HEK293 (cell line): ENCODE data around the gene MCM5.
A peak's percentile ranks its signal among the peaks of the same experiment; 100 is the strongest.

Experiments
- FEZF1 ChIP-seq: fragments of 450-650 bp; formaldehyde crosslinking; IDR thresholded peaks from 2 replicates; pipeline ENCODE4 v1.5.1; 2016; ENCODE audit warnings: missing biosample characterization, missing genetic modification characterization
- GFI1B ChIP-seq: fragments of 450-650 bp; formaldehyde crosslinking; IDR thresholded peaks from 2 replicates; pipeline ENCODE4 v1.5.1; 2016; ENCODE audit warnings: missing biosample characterization, missing genetic modification characterization
- IKZF3 ChIP-seq: fragments of 450-650 bp; IDR thresholded peaks from 2 replicates; pipeline ENCODE4 v1.5.0; 2018; ENCODE audit warnings: missing biosample characterization, mild to moderate bottlenecking, missing genetic modification characterization, moderate library complexity
- KLF17 ChIP-seq: fragments of 450-650 bp; formaldehyde crosslinking; IDR thresholded peaks from 2 replicates; pipeline ENCODE4 v1.5.1; 2016; ENCODE audit warnings: missing biosample characterization, missing genetic modification characterization
- KLF9 ChIP-seq: fragments of 450-650 bp; formaldehyde crosslinking; IDR thresholded peaks from 2 replicates; pipeline ENCODE4 v1.5.1; 2016; ENCODE audit warnings: missing biosample characterization, missing genetic modification characterization, low read depth
- OVOL3 ChIP-seq: fragments of 450-650 bp; formaldehyde crosslinking; IDR thresholded peaks from 2 replicates; pipeline ENCODE4 v1.5.1; 2016; ENCODE audit warnings: missing biosample characterization, missing genetic modification characterization
- TSHZ1 ChIP-seq: fragments of 450-650 bp; formaldehyde crosslinking; IDR thresholded peaks from 2 replicates; pipeline ENCODE4 v1.5.1; 2016; ENCODE audit warnings: missing biosample characterization, missing genetic modification characterization, borderline replicate concordance
- ZBTB17 ChIP-seq: fragments of 450-650 bp; formaldehyde crosslinking; IDR thresholded peaks from 2 replicates; pipeline ENCODE4 v1.5.1; 2016; ENCODE audit warnings: missing biosample characterization, missing genetic modification characterization
- ZBTB21 ChIP-seq: fragments of 450-650 bp; formaldehyde crosslinking; IDR thresholded peaks from 2 replicates; pipeline ENCODE4 v1.5.1; 2017; ENCODE audit warnings: missing biosample characterization, missing genetic modification characterization
- ZBTB48 ChIP-seq: fragments of 450-650 bp; formaldehyde crosslinking; IDR thresholded peaks from 2 replicates; pipeline ENCODE4 v1.5.1; 2016; ENCODE audit warnings: missing biosample characterization, missing genetic modification characterization
- ZFP69B ChIP-seq: fragments of 450-650 bp; formaldehyde crosslinking; IDR thresholded peaks from 2 replicates; pipeline ENCODE4 v1.5.1; 2016; ENCODE audit warnings: missing biosample characterization, missing genetic modification characterization
- ZIC2 ChIP-seq: fragments of 450-650 bp; formaldehyde crosslinking; IDR thresholded peaks from 2 replicates; pipeline ENCODE4 v1.5.1; 2016; ENCODE audit warnings: missing biosample characterization, missing genetic modification characterization
- ZNF335 ChIP-seq: fragments of 450-650 bp; formaldehyde crosslinking; conservative IDR thresholded peaks from 2 replicates; pipeline ENCODE4 v1.5.1; 2016; ENCODE audit warnings: missing biosample characterization, missing genetic modification characterization
- ZNF391 ChIP-seq: fragments of 450-650 bp; formaldehyde crosslinking; IDR thresholded peaks from 2 replicates; pipeline ENCODE4 v1.5.1; 2016; ENCODE audit warnings: low read depth, missing biosample characterization, missing genetic modification characterization, borderline replicate concordance
- ZNF398 ChIP-seq: fragments of 450-650 bp; formaldehyde crosslinking; IDR thresholded peaks from 2 replicates; pipeline ENCODE4 v1.5.1; 2017; ENCODE audit warnings: missing biosample characterization, missing genetic modification characterization
- ZNF488 ChIP-seq: fragments of 450-650 bp; formaldehyde crosslinking; IDR thresholded peaks from 2 replicates; pipeline ENCODE4 v1.5.1; 2016; ENCODE audit warnings: missing biosample characterization, missing genetic modification characterization
- ZNF558 ChIP-seq: fragments of 450-650 bp; formaldehyde crosslinking; IDR thresholded peaks from 2 replicates; pipeline ENCODE4 v1.5.1; 2016; ENCODE audit warnings: missing biosample characterization, missing genetic modification characterization
- ZNF639 ChIP-seq: fragments of 450-650 bp; formaldehyde crosslinking; IDR thresholded peaks from 2 replicates; pipeline ENCODE4 v1.5.1; 2016; ENCODE audit warnings: missing biosample characterization, missing genetic modification characterization
- ZNF692 ChIP-seq: fragments of 450-650 bp; formaldehyde crosslinking; IDR thresholded peaks from 2 replicates; pipeline ENCODE4 v1.5.1; 2016; ENCODE audit warnings: missing biosample characterization, missing genetic modification characterization
- ZNF843 ChIP-seq: fragments of 450-650 bp; formaldehyde crosslinking; IDR thresholded peaks from 2 replicates; pipeline ENCODE4 v1.5.1; 2016; ENCODE audit warnings: missing biosample characterization, missing genetic modification characterization

Gene MCM5

GRCh38 chr22:35364230-35364629 is 35.7 kb upstream of the MCM5 start (continued):
- TF ChIP-seq ZNF398 (tag by site-specific recombination) (peak; percentile 60), ZNF488 (tag by site-specific recombination) (peak; percentile 70; the same call in 1 of the 2 replicates), IKZF3 (tag by site-specific recombination) (peak; percentile 50; the same call in 1 of the 2 replicates), ZNF639 (tag by site-specific recombination) (peak; percentile 92), ZBTB21 (tag by site-specific recombination) (peak; percentile 94), KLF9 (peak; percentile 17; the same call in 1 of the 2 replicates), OVOL3 (tag by site-specific recombination) (peak; percentile 97), KLF17 (tag by site-specific recombination) (peak; percentile 85), ZIC2 (tag by site-specific recombination) (peak; percentile 78), ZBTB48 (peak; percentile 51), ZNF558 (tag by site-specific recombination) (peak; percentile 75; the same call in 1 of the 2 replicates), ZNF692 (peak; percentile 81), GFI1B (tag by site-specific recombination) (0 out of 2 replicates have a peak, but pooled peaks have one; percentile 73), ZNF335 (peak; percentile 86), TSHZ1 (tag by site-specific recombination) (peak; percentile 98), ZNF843 (tag by site-specific recombination) (peak; percentile 80), ZBTB17 (tag by site-specific recombination) (peak; percentile 98), FEZF1 (tag by site-specific recombination) (peak; percentile 76), ZFP69B (tag by site-specific recombination) (peak; percentile 82), ZNF391 (tag by site-specific recombination) (peak; percentile 86; the same call in 1 of the 2 replicates)
- TF ChIP-seq, all 188 proteins: peak for 59; not testable (repeated sequence) for 129
